ENCODE data around the gene ADK.

Gene ADK

DNA sequence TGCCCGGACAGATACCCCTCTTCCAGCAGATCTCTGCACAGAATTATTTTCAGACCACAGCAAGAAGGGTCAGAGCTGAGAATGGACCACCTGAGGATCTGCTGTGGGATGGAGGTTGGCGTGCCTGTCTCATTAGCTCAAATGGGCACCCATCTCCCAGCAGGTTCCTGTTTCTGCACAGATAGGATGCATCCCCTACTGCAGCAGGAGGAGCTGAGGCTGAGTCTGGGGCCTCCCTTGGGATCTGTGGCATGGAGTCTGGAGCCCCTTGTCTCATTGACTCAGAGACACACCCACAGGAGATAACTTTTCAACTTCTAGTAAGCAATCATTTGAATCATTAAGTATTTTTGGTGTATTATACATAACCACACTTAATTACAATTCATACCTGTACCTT, 212.7 kb downstream of the ADK start:
- no peak for DNase-seq (ENCODE audit: low read depth)

- no peak for DNase-seq (ENCODE audit: low read depth)
Observed at GRCh38 chr10:74365109-74365508, 214.1 kb downstream of the ADK start.

- no peak for DNase-seq (ENCODE audit: low read depth)
Observed at GRCh38 chr10:74371696-74372095, 220.7 kb downstream of the ADK start.

- no peak for DNase-seq (ENCODE audit: low read depth)
Observed at GRCh38 chr10:74373059-74373458, 222.0 kb downstream of the ADK start.

GRCh38 chr10:74377476-74377875, 226.5 kb downstream of the ADK start:
- no peak for DNase-seq (ENCODE audit: low read depth)

- DNase-seq (ENCODE audit: low read depth): no peak
Observed at GRCh38 chr10:74379474-74379873, 228.5 kb downstream of the ADK start.

GRCh38 chr10:74380795-74381194, 229.8 kb downstream of the ADK start:
- DNase-seq (ENCODE audit: low read depth): no peak

GRCh38 chr10:74381291-74381853, 230.4 kb downstream of the ADK start:
- no peak for DNase-seq (ENCODE audit: low read depth)

GRCh38 chr10:74382663-74383062, 231.6 kb downstream of the ADK start:
- DNase-seq (ENCODE audit: low read depth): no peak

DNA sequence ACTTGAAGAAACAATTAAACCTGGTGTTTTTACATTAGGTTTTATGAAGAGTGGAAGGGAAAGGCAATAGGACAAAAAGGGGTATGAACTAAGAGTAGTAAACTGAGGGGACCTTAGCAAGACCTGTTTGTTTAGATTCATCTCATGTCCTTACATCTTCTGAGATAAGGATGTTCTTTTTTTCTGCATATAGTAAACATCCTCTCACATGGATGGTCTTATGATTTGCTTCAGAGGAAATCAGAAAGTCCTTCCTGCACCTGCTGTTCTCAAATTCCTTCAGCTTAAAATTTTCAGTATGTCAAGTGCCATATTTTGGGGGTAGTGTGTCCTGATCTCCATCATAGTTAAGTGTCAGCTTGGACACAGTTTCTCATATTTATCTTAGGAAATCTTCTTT, 232.6 kb downstream of the ADK start:
- DNase-seq (ENCODE audit: low read depth): no peak

DNA sequence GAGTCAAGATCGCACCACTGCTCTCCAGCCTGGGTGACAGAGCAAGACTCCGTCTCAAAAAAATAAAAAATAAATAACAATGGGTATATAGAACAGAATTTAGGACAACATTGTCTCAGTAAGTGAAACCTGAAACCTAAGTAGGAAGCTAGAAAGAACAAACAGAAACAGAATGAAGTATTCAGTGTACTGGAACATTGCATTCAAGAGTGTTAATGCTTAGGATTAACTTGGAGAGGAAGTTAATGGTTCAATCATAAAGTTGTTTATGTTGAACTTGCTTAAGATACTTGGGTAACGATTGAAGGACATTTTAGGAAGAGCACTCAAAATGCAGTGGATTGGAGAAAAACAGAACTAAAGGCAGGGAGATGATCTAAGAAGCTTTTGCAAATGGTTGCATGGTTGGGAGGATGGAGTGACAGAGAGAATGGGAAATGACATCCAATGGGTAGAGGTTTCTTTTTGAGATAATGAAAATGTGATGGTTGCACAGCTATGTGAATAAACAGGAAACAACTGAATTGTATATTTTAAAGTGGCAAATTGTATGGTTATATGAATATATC, 233.7 kb downstream of the ADK start:
- no peak for DNase-seq (ENCODE audit: low read depth)

DNA sequence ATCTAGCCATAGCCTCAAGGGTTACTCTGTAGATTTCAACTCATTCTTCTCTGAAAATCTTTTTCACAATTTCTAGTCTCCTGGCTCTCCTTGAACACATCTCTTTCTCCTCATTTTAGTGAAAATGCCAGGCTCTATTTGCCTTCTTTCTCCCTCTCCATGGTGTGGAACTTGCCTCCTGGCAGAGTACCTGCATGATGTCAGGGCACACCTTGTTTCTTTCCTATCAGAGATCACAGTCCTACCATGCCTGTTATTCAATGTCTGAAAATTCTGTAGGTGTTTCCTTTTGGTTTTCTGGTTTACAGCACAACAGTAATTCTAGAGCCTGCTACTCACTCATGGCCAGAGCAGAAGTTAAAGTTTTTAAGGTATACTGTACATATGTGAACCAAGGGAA, 237.8 kb downstream of the ADK start:
- no peak for DNase-seq (ENCODE audit: low read depth)

DNA sequence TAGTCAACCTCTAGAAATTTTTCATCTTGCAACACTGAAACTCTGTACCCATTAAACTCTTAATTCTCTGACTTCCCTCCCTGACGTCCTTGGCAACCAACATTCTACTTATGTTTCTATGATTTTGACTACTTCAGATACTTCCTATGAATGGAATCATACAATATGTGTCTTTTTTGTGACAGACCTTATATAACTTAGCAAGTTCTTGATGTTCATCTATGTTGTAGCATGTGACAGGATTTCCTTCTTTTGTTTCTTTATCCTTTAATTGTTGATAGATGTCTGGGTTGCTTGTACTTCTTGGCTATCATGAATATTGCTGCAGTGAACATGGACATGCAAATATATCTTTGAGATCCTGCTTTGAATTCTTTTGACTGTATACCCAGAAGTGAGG, 240.8 kb downstream of the ADK start:
- no peak for DNase-seq (ENCODE audit: low read depth)

DNA sequence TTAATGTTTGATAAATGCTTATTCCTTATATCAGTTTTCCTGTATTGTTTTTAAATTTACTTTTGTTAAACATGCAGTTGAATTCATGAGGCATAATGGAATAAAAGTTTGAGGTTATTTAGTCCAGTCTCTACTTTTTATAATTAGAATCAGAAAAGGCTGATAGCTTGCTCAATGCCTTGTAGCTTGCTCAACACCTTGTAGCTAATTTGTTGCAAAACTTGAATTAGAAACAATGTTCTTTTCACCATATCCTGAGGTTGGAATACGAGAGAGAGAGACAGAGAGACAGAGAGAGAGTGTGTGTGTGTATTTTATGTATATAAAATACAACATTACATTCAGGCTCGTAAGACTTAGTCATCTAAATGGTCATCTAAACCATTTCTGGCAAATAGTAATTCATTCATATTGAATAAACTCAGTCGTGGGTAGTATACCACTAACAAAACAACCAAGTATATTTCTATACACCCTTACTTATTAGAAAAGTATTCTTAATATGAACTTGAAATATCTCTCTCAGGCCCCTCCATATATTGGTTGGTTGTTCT, 243.5 kb downstream of the ADK start:
- no peak for DNase-seq (ENCODE audit: low read depth)

GRCh38 chr10:74400186-74400585, 249.2 kb downstream of the ADK start:
- no peak for DNase-seq (ENCODE audit: low read depth)

- no peak for DNase-seq (ENCODE audit: low read depth)
Observed at GRCh38 chr10:74406006-74406405, 255.0 kb downstream of the ADK start.

GRCh38 chr10:74415146-74415839, 264.3 kb downstream of the ADK start:
- no peak for DNase-seq (ENCODE audit: low read depth)

DNA sequence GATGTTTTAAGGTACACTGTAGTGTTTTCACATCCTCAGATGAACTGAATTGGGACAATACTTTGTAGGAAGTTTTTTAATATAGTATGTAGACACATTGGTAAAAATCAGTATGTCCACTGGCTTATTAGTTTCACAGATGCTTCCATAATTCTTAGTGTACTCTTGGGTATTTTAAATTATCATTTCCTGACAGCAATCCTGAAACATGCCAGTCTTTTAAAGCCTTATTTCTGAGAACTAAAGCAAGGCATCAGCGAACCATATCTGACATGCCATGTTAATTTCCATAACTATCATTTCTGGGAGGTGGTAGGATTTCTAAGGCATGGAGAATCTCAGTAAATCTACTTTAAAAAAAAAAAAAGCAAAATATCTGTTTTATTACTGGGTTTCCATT, 266.4 kb downstream of the ADK start:
- DNase-seq (ENCODE audit: low read depth): no peak

DNA sequence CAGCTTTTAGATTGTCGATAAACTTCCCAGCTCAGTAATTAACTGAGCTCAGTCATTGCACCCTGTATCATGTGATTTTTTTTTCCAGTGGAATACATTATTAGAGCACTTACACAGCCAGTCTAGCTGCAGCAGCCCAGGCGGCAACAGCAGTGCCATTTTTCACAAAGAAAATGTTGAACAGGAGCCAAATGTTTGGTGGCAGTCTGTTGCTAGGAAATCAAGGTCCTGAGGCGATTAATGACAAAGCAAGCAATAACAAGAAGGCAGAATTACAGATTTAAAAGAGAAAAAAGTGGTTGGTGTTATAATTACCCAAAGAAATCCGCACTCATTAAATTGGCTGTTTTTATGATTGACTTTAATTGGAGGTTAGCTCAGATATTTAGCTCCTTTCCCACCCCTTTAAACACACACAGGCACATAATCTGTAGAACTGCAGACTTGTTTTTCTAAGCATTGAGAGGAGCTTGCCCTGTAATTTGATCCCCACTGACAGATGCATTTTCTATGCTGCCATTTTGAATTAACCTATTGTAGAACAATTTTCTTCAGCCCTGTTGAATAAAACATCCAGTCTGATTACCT, 267.4 kb downstream of the ADK start:
- no peak for DNase-seq (ENCODE audit: low read depth)

DNA sequence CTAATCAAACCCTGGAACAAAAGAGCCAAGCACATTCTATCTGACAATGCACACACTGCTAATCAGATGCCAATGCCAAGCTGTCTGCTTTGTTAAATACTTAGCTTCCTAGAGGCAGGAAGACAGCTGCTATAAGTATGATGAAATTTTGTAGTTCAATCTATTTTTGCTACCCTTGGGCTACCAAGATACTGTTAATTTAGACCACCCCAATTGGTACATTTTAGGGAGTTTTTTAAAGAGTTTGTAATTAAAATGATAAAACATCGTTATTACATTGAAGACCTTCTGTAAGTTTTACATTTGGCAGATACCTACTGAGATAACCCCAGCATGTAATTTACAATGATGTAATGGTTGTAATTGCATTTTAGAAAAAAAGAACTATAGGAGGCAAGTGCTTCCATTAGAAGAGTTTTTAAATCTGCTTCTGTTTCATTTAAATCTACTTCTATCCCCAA, 268.5 kb downstream of the ADK start:
- no peak for DNase-seq (ENCODE audit: low read depth)

DNA sequence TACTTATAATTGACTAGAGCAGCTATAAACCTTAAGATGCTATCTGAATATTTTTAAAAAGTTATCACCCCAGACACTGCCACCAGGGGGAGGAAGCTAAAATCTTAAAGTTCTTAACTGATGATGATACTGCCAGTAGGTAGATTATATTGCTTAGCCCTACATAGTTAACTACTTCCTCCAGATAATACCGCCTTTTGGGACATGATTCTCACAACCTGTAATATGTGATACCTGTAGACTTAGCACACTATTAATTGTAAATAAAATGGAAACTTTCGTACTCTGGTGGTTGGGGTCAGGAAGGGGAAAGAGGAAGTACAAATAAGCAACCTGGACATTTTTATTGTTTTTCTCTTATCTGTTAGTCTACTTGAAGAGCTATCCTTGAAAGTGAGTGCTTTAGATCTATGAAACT, 268.9 kb downstream of the ADK start:
- no peak for DNase-seq (ENCODE audit: low read depth)

GRCh38 chr10:74424565-74424964, 273.5 kb downstream of the ADK start:
- no peak for DNase-seq (ENCODE audit: low read depth)

GRCh38 chr10:74425456-74426001, 274.5 kb downstream of the ADK start:
- no peak for DNase-seq (ENCODE audit: low read depth)
